Uterus (tissue), 4 donors: ENCODE data around the gene WRAP73. TPM values are rescaled to one million over a fixed set of nuclear protein-coding genes. Genes with fewer than 3 reads are reported as not detected.

Source experiments
- DNase-seq, 2 donors: peaks; one replicate each; pipeline ENCODE4 v3.0.0-alpha.2; 2019 to 2020
- H3K27ac ChIP-seq, 2 donors: fragments of 200-600 bp; sonication (generic); 1 replicate in 1 of 2; 2 replicates in 1 of 2; pipeline ENCODE4 v1.5.1; 2016 to 2018
- H3K27me3 ChIP-seq, 2 donors: fragments of 200-600 bp; sonication (generic); one replicate each; pipeline ENCODE4 v1.5.1; 2018 to 2019; ENCODE audit warnings: control low read depth in 1 of 2
- H3K36me3 ChIP-seq, 2 donors: fragments of 200-600 bp; sonication (generic); one replicate each; pipeline ENCODE4 v1.5.1; 2019; ENCODE audit warnings: control low read depth in 1 of 2
- H3K4me1 ChIP-seq, 2 donors: fragments of 200-600 bp; sonication (generic); one replicate each; pipeline ENCODE4 v1.5.1; 2018 to 2019; ENCODE audit warnings: control low read depth in 1 of 2
- H3K4me3 ChIP-seq, 2 donors: fragments of 200-600 bp; sonication (generic); 1 replicate in 1 of 2; 2 replicates in 1 of 2; pipeline ENCODE4 v1.5.1; 2018 to 2019; ENCODE audit warnings: mild to moderate bottlenecking in 1 of 2
- H3K9me3 ChIP-seq, 2 donors: fragments of 200-600 bp; sonication (generic); one replicate each; pipeline ENCODE4 v1.5.1; 2019; ENCODE audit warnings: control low read depth in 1 of 2
- CTCF ChIP-seq, 4 experiments: fragments of 200-600 bp in 2 of 4; fragments of 450-650 bp in 2 of 4; sonication (generic) in 2 of 4; IDR thresholded peaks; one replicate each; pipeline ENCODE4 v1.5.1; 2016 to 2019; ENCODE audit warnings: antibody characterized with exemption in 4 of 4, mild to moderate bottlenecking in 2 of 4, moderate library complexity in 1 of 4
- POLR2A ChIP-seq, 2 donors: fragments of 450-650 bp; IDR thresholded peaks; one replicate each; pipeline ENCODE4 v1.6.1; 2016; ENCODE audit warnings: antibody characterized with exemption in 2 of 2, mild to moderate bottlenecking in 1 of 2, moderate library complexity in 1 of 2
- intact Hi-C: fragments of 100-400 bp; cut with DNase I; formaldehyde crosslinking; loops from one replicate; pipeline ENCODE4 v1.15.1; 2023; ENCODE audit warnings: low total_unique reads
- total RNA-seq, 4 donors: library from RNA; depleted of rRNA in 3 of 4; stranded (reverse); fragments of >200 nt in 3 of 4; gene quantifications; one replicate each; pipeline versions ENCODE4 v1.1.0 to v1.2.4, GENCODE V29; 2014 to 2023
- donor health status: DM: yes; HTN: yes; CAD: no.

Gene WRAP73
- total RNA-seq, 4 donors from 2014 or later, result 4.6 to 31.7 (median 25.0) TPM

GRCh38 chr1:3601743-3602142 is 48.2 kb downstream of the WRAP73 start:
- DNase-seq, result no peak
- H3K4me3 ChIP-seq, result no peak overlapping the region
- no peaks in the 10 kb centered on the region for H3K36me3 ChIP-seq
- no peak overlapping the region for H3K27ac ChIP-seq
- H3K27me3 ChIP-seq, result no peaks in the 10 kb centered on the region
- TF ChIP-seq CTCF (IDR thresholded peaks at IDR 0.05), result no peak
- no peak for TF ChIP-seq POLR2A (IDR thresholded peaks at IDR 0.05)
- H3K9me3 ChIP-seq, result no peaks in the 10 kb centered on the region
- intact Hi-C loops, result no loop called here
- H3K4me1 ChIP-seq, result no peaks in the 10 kb centered on the region

- Histone ChIP-seq H3K4me3 (no peak overlapping the region), H3K27me3 (no peaks in the 10 kb centered on the region), H3K4me1 (no peaks in the 10 kb centered on the region), H3K27ac (no peak overlapping the region), H3K36me3 (no peaks in the 10 kb centered on the region), H3K9me3 (no peaks in the 10 kb centered on the region)
- no peak for DNase-seq
- TF ChIP-seq CTCF (IDR thresholded peaks at IDR 0.05) (no peak), POLR2A (IDR thresholded peaks at IDR 0.05) (no peak)
- intact Hi-C loops, result no loop called here
These were observed 49.5 kb downstream of the WRAP73 start for GRCh38 chr1:3600354-3600753.

DNA sequence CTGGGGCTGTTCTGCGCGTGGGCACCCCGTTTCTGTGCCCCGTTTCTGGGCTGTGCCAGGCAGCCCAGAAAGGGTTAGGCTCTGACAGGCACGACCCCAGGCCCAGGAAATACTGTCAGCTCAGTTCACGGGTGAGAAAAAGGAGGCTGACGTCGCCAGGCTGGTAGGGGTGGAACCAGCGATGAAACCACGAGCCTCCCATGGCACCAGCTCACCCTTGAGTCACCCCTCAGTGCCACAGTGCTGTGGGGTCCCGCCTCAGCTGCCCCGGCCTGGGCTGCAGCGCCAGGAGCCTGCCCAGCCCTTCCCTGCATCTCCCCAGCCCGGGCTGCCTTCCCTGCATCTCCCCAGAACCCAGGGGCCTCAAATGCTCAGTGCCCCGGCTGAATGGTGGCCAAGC is 50.1 kb downstream of the WRAP73 start:
- H3K27me3 ChIP-seq, result no peaks in the 10 kb centered on the region
- no peaks in the 10 kb centered on the region for H3K9me3 ChIP-seq
- TF ChIP-seq POLR2A (IDR thresholded peaks at IDR 0.05), result no peak
- TF ChIP-seq CTCF (IDR thresholded peaks at IDR 0.05), result no peak
- no peak overlapping the region for H3K27ac ChIP-seq
- no peak overlapping the region for H3K4me3 ChIP-seq
- DNase-seq, result no peak
- H3K4me1 ChIP-seq, result no peaks in the 10 kb centered on the region
- intact Hi-C loops, result no loop called here
- H3K36me3 ChIP-seq, result no peaks in the 10 kb centered on the region

- no peak overlapping the region for H3K27ac ChIP-seq
- no peaks in the 10 kb centered on the region for H3K36me3 ChIP-seq
- H3K4me3 ChIP-seq, result no peak overlapping the region
- no peaks in the 10 kb centered on the region for H3K9me3 ChIP-seq
- TF ChIP-seq POLR2A (IDR thresholded peaks at IDR 0.05) (no peak), CTCF (IDR thresholded peaks at IDR 0.05) (no peak)
- H3K4me1 ChIP-seq, result no peaks in the 10 kb centered on the region
- intact Hi-C loops, result no loop called here
- no peak for DNase-seq
- H3K27me3 ChIP-seq, result no peaks in the 10 kb centered on the region
These were observed 50.6 kb downstream of the WRAP73 start for GRCh38 chr1:3599286-3599811.

- TF ChIP-seq CTCF (IDR thresholded peaks at IDR 0.05), result no peak
- no peak for TF ChIP-seq POLR2A (IDR thresholded peaks at IDR 0.05)
- H3K27me3 ChIP-seq, result no peaks in the 10 kb centered on the region
- no peaks in the 10 kb centered on the region for H3K9me3 ChIP-seq
- H3K27ac ChIP-seq, result no peak overlapping the region
- intact Hi-C loops, result no loop called here
- H3K4me3 ChIP-seq, result no peak overlapping the region
- H3K4me1 ChIP-seq, result no peaks in the 10 kb centered on the region
- no peak for DNase-seq
- H3K36me3 ChIP-seq, result no peaks in the 10 kb centered on the region
These were observed 51.2 kb downstream of the WRAP73 start for GRCh38 chr1:3598522-3599285.
